ENCODE data around the gene C19orf53.

Gene C19orf53

DNA sequence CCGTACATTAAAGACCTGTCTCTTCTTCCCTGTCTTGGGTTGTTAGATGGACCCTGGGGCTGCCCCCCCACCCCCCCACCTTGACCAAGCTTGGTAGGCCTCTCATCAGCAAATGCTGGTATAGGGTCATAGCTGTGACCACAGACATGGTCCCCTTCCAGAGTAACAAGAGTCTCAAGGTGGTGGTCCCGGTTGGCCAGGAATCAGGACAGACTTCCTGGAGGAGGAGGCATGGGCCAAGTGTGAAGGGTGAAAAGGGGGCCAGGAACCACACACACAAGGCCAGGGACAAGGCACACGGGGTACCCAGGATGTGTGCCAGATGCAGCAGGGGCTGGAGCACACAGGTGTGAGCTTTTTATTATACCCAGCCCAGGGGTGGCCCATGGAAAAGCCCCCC, 11.0 kb upstream of the C19orf53 start:
- no peak for DNase-seq (ENCODE audit: low read depth)
- H3K4me3 ChIP-seq (ENCODE audit: low read depth, low read length) = peak overlapping the region; percentile 68
- TF ChIP-seq, protein P1, sequence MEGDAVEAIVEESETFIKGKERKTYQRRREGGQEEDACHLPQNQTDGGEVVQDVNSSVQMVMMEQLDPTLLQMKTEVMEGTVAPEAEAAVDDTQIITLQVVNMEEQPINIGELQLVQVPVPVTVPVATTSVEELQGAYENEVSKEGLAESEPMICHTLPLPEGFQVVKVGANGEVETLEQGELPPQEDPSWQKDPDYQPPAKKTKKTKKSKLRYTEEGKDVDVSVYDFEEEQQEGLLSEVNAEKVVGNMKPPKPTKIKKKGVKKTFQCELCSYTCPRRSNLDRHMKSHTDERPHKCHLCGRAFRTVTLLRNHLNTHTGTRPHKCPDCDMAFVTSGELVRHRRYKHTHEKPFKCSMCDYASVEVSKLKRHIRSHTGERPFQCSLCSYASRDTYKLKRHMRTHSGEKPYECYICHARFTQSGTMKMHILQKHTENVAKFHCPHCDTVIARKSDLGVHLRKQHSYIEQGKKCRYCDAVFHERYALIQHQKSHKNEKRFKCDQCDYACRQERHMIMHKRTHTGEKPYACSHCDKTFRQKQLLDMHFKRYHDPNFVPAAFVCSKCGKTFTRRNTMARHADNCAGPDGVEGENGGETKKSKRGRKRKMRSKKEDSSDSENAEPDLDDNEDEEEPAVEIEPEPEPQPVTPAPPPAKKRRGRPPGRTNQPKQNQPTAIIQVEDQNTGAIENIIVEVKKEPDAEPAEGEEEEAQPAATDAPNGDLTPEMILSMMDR (IDR thresholded peaks at IDR 0.05; ENCODE audit: control insufficient read depth, extremely low read depth, insufficient read depth) = no peak

DNA sequence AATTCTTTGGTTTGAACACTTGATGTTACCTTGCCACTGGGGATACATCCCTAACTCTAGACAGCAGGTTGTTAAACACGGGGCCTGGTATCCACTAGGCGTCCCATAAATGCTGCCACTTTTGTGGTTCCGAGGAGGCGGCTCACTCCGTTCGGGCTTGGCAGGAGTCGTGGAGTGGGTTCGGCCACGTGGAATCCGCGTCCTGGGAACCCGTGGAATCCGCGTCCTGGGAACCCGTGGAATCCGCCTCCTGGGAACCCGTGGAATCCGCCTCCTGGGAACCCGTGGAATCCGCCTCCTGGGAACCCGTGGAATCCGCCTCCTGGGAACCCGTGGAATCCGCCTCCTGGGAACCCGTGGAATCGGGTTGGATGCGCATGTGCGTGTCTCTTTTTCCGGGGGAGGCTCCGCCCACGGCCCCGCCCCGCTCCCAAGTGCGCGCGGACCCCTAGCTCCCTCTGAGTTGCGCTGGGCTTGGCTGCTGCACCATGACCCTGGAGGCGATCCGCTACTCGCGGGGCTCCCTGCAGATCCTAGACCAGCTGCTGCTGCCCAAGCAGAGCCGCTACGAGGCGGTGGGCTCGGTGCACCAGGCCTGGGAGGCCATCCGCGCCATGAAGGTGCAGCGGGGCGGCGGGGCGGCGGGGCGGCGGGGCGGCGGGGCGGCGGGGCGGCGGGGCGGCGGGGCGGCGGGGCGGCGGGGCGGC, 10.0 kb upstream of the C19orf53 start, which contains the start of gene MRI1:
Gene MRI1, plus strand, starts transcription at position 422 of the 707 bp plus-strand sequence. Its CDS starts 67 bp downstream, at position 489.
- TF ChIP-seq, protein P1 (IDR thresholded peaks at IDR 0.05; ENCODE audit: control insufficient read depth, extremely low read depth, insufficient read depth) = no peak
- no peak for DNase-seq (ENCODE audit: low read depth)
- peak within 1 kb of the TSS; percentile 68 for H3K4me3 ChIP-seq (ENCODE audit: low read depth, low read length)

DNA sequence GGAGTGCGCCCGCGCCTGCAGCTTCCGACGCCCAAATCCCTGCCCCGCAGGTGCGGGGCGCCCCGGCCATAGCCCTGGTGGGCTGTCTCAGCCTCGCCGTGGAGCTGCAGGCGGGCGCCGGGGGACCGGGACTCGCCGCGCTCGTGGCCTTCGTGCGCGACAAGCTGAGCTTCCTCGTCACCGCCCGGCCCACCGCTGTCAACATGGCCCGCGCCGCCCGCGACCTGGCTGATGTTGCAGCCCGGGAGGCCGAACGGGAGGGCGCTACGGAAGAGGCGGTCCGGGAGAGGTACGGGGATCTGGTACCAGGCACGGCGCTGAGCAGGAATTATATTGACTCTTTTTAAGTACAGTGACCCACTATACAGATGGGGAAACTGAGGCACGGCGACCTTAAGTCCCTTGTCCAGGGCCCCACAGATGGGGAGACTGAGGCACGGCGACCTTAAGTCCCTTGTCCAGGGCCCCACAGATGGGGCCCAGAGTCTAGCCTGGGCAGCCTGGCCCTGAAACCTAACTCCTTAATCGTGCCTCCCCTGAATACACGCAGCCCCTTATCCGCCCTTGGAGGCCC, 9.3 kb upstream of the C19orf53 start:
- DNase-seq (ENCODE audit: low read depth) = no peak
- TF ChIP-seq, protein P1 (IDR thresholded peaks at IDR 0.05; ENCODE audit: control insufficient read depth, extremely low read depth, insufficient read depth) = no peak
- peak overlapping the region; percentile 68 for H3K4me3 ChIP-seq (ENCODE audit: low read depth, low read length)

DNA sequence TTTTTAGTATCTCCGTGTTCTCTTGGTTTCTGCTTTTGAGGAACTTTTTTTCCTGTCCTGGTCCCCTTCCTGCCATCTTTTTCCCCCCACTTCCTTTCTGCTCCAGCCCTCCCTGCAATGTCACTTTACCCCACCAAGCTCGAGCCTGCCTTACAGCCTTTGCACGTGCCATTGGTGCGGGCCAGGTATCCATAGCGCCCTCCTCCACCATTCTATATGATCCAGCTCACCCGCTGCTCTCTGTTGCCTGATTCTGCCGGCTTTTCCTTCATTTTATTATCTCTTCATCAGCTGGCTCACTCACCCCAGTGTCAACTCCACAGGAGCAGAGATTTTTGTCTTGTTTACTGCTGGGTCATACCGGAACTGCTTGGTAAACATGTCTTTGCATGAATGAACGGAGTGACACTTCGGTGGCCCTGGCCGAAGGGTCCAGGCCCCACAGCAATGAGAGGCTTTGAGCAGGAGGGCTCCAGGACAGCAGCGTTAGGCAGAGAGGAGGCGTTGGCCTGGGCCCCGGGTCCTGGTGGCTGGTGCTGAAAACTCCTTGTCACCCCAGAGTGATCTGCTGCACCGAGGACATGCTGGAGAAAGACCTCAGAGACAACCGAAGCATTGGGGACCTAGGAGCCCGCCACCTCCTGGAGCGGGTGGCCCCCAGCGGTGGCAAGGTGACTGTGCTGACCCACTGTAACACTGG, 8.7 kb upstream of the C19orf53 start:
- peak overlapping the region; percentile 68 for H3K4me3 ChIP-seq (ENCODE audit: low read depth, low read length)
- no peak for DNase-seq (ENCODE audit: low read depth)
- TF ChIP-seq, protein P1 (IDR thresholded peaks at IDR 0.05; ENCODE audit: control insufficient read depth, extremely low read depth, insufficient read depth) = no peak

DNA sequence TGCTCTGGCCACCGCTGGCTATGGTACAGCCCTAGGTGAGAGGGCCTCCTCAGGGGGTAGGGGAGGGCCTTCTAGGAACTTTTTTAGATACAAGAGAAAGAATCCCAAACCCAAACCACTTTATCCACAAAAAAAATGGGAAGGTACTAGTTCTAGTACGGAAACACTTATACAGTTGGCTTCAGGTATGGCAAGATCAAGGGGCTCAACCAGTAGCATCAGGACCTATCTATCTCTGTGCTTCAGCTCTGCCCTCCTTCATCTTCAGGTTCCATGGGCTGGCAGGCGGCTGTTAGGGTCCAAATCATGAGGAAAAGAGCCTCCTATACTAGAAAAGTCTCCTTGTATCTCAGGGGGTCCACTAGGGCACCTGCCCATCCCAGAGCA, 8.2 kb upstream of the C19orf53 start:
- TF ChIP-seq, protein P1 (IDR thresholded peaks at IDR 0.05; ENCODE audit: control insufficient read depth, extremely low read depth, insufficient read depth) = no peak
- DNase-seq (ENCODE audit: low read depth) = no peak
- H3K4me3 ChIP-seq (ENCODE audit: low read depth, low read length) = no peak overlapping the region

DNA sequence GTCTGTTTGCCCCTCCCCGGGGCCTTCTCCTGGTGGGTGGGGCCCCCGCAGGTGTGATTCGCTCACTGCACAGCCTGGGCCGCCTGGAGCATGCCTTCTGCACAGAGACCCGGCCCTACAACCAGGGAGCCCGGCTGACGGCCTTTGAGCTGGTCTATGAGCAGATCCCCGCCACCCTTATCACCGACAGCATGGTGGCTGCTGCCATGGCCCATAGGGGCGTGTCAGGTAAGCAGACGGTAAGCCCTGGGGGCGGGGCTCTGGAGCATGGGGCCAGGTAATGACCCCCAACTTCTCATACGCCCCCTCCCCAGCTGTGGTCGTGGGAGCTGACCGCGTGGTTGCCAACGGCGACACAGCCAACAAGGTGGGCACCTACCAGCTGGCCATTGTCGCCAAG, 5.7 kb upstream of the C19orf53 start:
- TF ChIP-seq, protein P1 (IDR thresholded peaks at IDR 0.05; ENCODE audit: control insufficient read depth, extremely low read depth, insufficient read depth) = no peak
- no peak for DNase-seq (ENCODE audit: low read depth)
- H3K4me3 ChIP-seq (ENCODE audit: low read depth, low read length) = no peak overlapping the region

Measured in LNCaP clone FGC (cell line).